ENCODE measurements around the gene RCOR3.

RCOR3 gene

DNA sequence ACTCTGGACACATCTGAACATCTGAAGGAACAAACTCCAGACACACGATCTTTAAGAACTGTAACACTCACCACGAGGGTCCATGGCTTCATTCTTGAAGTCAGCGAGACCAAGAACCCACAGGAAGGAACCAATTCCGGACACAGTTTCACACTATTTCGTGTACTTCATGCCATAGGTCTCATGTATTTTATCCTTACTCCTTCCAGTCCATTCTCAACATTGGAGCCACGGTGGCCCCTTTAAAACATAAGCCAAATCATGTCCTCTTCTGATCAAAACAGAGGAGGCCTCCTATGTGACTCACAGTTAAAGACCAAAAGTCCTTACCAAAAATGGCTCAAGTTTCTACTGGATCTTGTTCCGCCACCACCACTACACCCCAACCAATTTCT lies 29.8 kb upstream of the RCOR3 start:
- TF ChIP-seq, protein P1, sequence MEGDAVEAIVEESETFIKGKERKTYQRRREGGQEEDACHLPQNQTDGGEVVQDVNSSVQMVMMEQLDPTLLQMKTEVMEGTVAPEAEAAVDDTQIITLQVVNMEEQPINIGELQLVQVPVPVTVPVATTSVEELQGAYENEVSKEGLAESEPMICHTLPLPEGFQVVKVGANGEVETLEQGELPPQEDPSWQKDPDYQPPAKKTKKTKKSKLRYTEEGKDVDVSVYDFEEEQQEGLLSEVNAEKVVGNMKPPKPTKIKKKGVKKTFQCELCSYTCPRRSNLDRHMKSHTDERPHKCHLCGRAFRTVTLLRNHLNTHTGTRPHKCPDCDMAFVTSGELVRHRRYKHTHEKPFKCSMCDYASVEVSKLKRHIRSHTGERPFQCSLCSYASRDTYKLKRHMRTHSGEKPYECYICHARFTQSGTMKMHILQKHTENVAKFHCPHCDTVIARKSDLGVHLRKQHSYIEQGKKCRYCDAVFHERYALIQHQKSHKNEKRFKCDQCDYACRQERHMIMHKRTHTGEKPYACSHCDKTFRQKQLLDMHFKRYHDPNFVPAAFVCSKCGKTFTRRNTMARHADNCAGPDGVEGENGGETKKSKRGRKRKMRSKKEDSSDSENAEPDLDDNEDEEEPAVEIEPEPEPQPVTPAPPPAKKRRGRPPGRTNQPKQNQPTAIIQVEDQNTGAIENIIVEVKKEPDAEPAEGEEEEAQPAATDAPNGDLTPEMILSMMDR (conservative IDR thresholded peaks at IDR 0.05; ENCODE audit: low read length) = no peak
- no peak for TF ChIP-seq EZH2phosphoT487 (IDR thresholded peaks at IDR 0.05; ENCODE audit: borderline replicate concordance)
- Histone ChIP-seq H3K9me3 (ENCODE audit: insufficient read depth, low read depth, low read length) (no peaks in the 10 kb centered on the region), H3K36me3 (ENCODE audit: insufficient read depth, low read length) (no peaks in the 10 kb centered on the region), H3K4me2 (ENCODE audit: low read depth, low read length, poor library complexity, severe bottlenecking) (peak overlapping the region; percentile 67), H3K9ac (ENCODE audit: low read depth, low read length, poor library complexity, severe bottlenecking) (no peak overlapping the region), H3K9me2 (replicated peaks; ENCODE audit: low read depth, low read length) (no peaks in the 10 kb centered on the region), H3K4me1 (ENCODE audit: insufficient read depth, low read length, poor library complexity, severe bottlenecking) (peaks cover 14% of the 10 kb centered on the region), H3F3A (ENCODE audit: low read depth) (0 out of 2 replicates have a peak, but pooled peaks cover 3% of the 10 kb centered on the region), H3K27me3 (ENCODE audit: insufficient read depth, low read length, poor library complexity, severe bottlenecking) (no peaks in the 10 kb centered on the region), H3K79me2 (ENCODE audit: insufficient read depth, low read length) (no peaks in the 10 kb centered on the region), H4K20me1 (ENCODE audit: insufficient read depth, low read length, poor library complexity, severe bottlenecking) (no peaks in the 10 kb centered on the region), H2AFZ (ENCODE audit: low read length) (no peak overlapping the region), H3K4me3 (ENCODE audit: low read length, poor library complexity, severe bottlenecking) (peak overlapping the region; percentile 30)

DNA sequence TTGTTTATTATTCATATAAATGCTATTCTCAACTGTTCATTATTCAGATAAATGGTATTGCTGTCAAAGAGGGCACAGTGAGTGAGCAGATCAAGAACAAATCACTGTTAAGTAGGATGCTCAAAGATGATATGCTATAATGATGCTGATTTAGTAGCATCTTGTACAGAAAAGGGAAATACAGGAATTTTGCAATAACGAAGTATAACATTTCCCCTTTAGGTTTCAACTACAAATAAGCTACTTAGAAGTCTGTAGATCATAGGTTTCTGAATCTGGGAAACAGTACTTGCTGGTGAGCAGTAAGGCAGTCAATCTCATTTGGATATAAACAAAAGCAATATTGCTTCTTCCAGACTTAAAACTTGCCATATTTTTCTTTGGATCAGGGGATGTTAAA lies 27.3 kb upstream of the RCOR3 start:
- TF ChIP-seq, protein P1 (conservative IDR thresholded peaks at IDR 0.05; ENCODE audit: low read length) = no peak
- TF ChIP-seq EZH2phosphoT487 (IDR thresholded peaks at IDR 0.05; ENCODE audit: borderline replicate concordance) = no peak
- Histone ChIP-seq H4K20me1 (ENCODE audit: insufficient read depth, low read length, poor library complexity, severe bottlenecking) (no peaks in the 10 kb centered on the region), H2AFZ (ENCODE audit: low read length) (no peak overlapping the region)

DNA sequence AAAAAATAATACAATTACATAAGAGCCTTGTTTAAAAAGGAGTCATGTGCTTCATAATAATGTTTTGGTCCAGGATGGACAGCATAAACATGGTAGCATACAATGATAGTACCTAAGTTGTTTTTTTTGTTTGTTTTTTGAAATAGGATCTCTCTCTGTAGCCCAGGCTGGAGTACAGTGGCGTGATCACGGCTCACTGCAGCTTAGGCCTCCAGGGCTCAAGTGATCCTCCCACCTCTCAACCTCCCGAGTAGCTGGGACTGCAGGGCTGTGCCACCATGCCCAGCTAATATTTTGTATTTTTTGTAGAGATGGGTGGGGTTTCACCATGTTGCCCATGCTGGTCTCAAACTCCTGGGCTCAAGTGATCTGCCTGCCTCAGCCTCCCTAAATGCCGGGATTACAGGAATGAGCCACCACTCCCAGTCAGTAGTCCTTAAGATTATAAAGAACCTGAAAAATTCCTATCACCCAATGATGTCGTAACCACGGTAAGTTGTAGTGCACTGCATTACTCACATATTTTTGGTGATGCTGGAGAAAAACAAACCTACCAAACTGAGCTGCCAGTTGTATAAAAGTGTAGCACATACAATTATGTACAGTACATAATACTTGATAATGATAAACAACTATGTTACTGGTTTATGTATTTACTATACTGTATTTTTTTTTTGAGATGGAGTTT lies 22.4 kb upstream of the RCOR3 start:
- TF ChIP-seq, protein P1 (conservative IDR thresholded peaks at IDR 0.05; ENCODE audit: low read length) = no peak
- no peak for TF ChIP-seq EZH2phosphoT487 (IDR thresholded peaks at IDR 0.05; ENCODE audit: borderline replicate concordance)
- H2AFZ ChIP-seq (ENCODE audit: low read length) = no peak overlapping the region
- no peak overlapping the region for H3K4me2 ChIP-seq (ENCODE audit: low read depth, low read length, poor library complexity, severe bottlenecking)
- no peaks in the 10 kb centered on the region for H3K79me2 ChIP-seq (ENCODE audit: insufficient read depth, low read length)
- H3K4me3 ChIP-seq (ENCODE audit: low read length, poor library complexity, severe bottlenecking) = no peak overlapping the region
- H3K9me3 ChIP-seq (ENCODE audit: insufficient read depth, low read depth, low read length) = no peaks in the 10 kb centered on the region
- H4K20me1 ChIP-seq (ENCODE audit: insufficient read depth, low read length, poor library complexity, severe bottlenecking) = no peaks in the 10 kb centered on the region
- no peaks in the 10 kb centered on the region for H3K4me1 ChIP-seq (ENCODE audit: insufficient read depth, low read length, poor library complexity, severe bottlenecking)
- H3K9ac ChIP-seq (ENCODE audit: low read depth, low read length, poor library complexity, severe bottlenecking) = no peak overlapping the region
- no peaks in the 10 kb centered on the region for H3K36me3 ChIP-seq (ENCODE audit: insufficient read depth, low read length)
- H3K27me3 ChIP-seq (ENCODE audit: insufficient read depth, low read length, poor library complexity, severe bottlenecking) = no peaks in the 10 kb centered on the region
- H3F3A ChIP-seq (ENCODE audit: low read depth) = no peaks in the 10 kb centered on the region
- H3K9me2 ChIP-seq (replicated peaks; ENCODE audit: low read depth, low read length) = no peaks in the 10 kb centered on the region

More for the DNA sequence above, 27.3 kb upstream of the RCOR3 start:
- H3K79me2 ChIP-seq (ENCODE audit: insufficient read depth, low read length) = no peaks in the 10 kb centered on the region
- peaks cover 14% of the 10 kb centered on the region for H3K4me1 ChIP-seq (ENCODE audit: insufficient read depth, low read length, poor library complexity, severe bottlenecking)
- H3K36me3 ChIP-seq (ENCODE audit: insufficient read depth, low read length) = no peaks in the 10 kb centered on the region
- no peak overlapping the region for H3K4me3 ChIP-seq (ENCODE audit: low read length, poor library complexity, severe bottlenecking)
- H3K9me3 ChIP-seq (ENCODE audit: insufficient read depth, low read depth, low read length) = no peaks in the 10 kb centered on the region
- H3K4me2 ChIP-seq (ENCODE audit: low read depth, low read length, poor library complexity, severe bottlenecking) = no peak overlapping the region
- 0 out of 2 replicates have a peak, but pooled peaks cover 3% of the 10 kb centered on the region for H3F3A ChIP-seq (ENCODE audit: low read depth)
- no peak overlapping the region for H3K9ac ChIP-seq (ENCODE audit: low read depth, low read length, poor library complexity, severe bottlenecking)
- no peaks in the 10 kb centered on the region for H3K9me2 ChIP-seq (replicated peaks; ENCODE audit: low read depth, low read length)
- H3K27me3 ChIP-seq (ENCODE audit: insufficient read depth, low read length, poor library complexity, severe bottlenecking) = no peaks in the 10 kb centered on the region
